HG03342 (cell line): Measurements from ENCODE around the gene FCGR1A.
"Not testable (repeated sequence)": the region's sequence is repeated elsewhere in the genome, so short reads cannot be mapped to it uniquely, and the experiment has no call there.

Source experiments
- ATAC-seq: cut with Tn5 transposase; IDR thresholded peaks from one replicate; pipeline ENCODE4 v1.9.1; 2021; ENCODE audit warnings: mild to moderate bottlenecking, moderate library complexity; ENCODE audit not compliant: unreplicated experiment

FCGR1A gene

GRCh38 chr1:149782600-149782999, at the start of gene FCGR1A:
FCGR1A (plus strand) TSS chr1:149782694; CDS start chr1:149782744, 50 bp downstream.
- ATAC-seq, result not testable (repeated sequence)

- ATAC-seq, result not testable (repeated sequence)
Observed at GRCh38 chr1:149732781-149733180, 49.7 kb upstream of the FCGR1A start.

- ATAC-seq, result not testable (repeated sequence)
Observed at GRCh38 chr1:149734692-149735091, 47.8 kb upstream of the FCGR1A start.

- ATAC-seq, result not testable (repeated sequence)
Observed at GRCh38 chr1:149740148-149740581, 42.3 kb upstream of the FCGR1A start.

GRCh38 chr1:149740590-149741230, 41.8 kb upstream of the FCGR1A start:
- ATAC-seq, result not testable (repeated sequence)

- ATAC-seq, result not testable (repeated sequence)
Observed at GRCh38 chr1:149741914-149742313, 40.6 kb upstream of the FCGR1A start.

GRCh38 chr1:149746463-149747356, 35.8 kb upstream of the FCGR1A start:
- not testable (repeated sequence) for ATAC-seq

GRCh38 chr1:149747359-149748143, 34.9 kb upstream of the FCGR1A start:
- not testable (repeated sequence) for ATAC-seq

- ATAC-seq, result not testable (repeated sequence)
Observed at GRCh38 chr1:149748144-149748500, 34.4 kb upstream of the FCGR1A start.

GRCh38 chr1:149750562-149750961, 31.9 kb upstream of the FCGR1A start:
- ATAC-seq, result not testable (repeated sequence)

GRCh38 chr1:149752186-149752585, 30.3 kb upstream of the FCGR1A start:
- ATAC-seq, result not testable (repeated sequence)

- ATAC-seq, result not testable (repeated sequence)
Observed at GRCh38 chr1:149753466-149753865, 29.0 kb upstream of the FCGR1A start.

- ATAC-seq, result not testable (repeated sequence)
Observed at GRCh38 chr1:149755294-149755693, 27.2 kb upstream of the FCGR1A start.

- ATAC-seq, result not testable (repeated sequence)
Observed at GRCh38 chr1:149762294-149762693, 20.2 kb upstream of the FCGR1A start.

- ATAC-seq, result not testable (repeated sequence)
Observed at GRCh38 chr1:149764087-149764800, 18.2 kb upstream of the FCGR1A start.

- not testable (repeated sequence) for ATAC-seq
Observed at GRCh38 chr1:149766241-149766640, 16.3 kb upstream of the FCGR1A start.

- not testable (repeated sequence) for ATAC-seq
Observed at GRCh38 chr1:149769216-149769615, 13.3 kb upstream of the FCGR1A start.

GRCh38 chr1:149770661-149771060, 11.8 kb upstream of the FCGR1A start:
- ATAC-seq, result not testable (repeated sequence)

- ATAC-seq, result peak; percentile 96
Observed at GRCh38 chr1:149771653-149772425, 10.7 kb upstream of the FCGR1A start.
